Endothelial cell (in vitro differentiated cells): ENCODE data around the gene PLCG2. TPM values are rescaled to one million over a fixed set of nuclear protein-coding genes. Genes with fewer than 3 reads are reported as not detected.

Experiments
- DNase-seq: peaks from one replicate; pipeline ENCODE4 v3.0.0; 2021; ENCODE audit warnings: low spot score
- H3K27ac Mint-ChIP-seq: one replicate; pipeline ENCODE4 v1.8.0; 2021; ENCODE audit warnings: mixed read lengths, inconsistent platforms; ENCODE audit not compliant: unreplicated experiment
- H3K27me3 Mint-ChIP-seq: one replicate; pipeline ENCODE4 v1.8.0; 2021; ENCODE audit warnings: mild to moderate bottlenecking, moderate library complexity, mixed read lengths, inconsistent platforms; ENCODE audit not compliant: unreplicated experiment
- H3K36me3 Mint-ChIP-seq: one replicate; pipeline ENCODE4 v1.8.0; 2021; ENCODE audit warnings: mild to moderate bottlenecking, low read depth, mixed read lengths, inconsistent platforms; ENCODE audit not compliant: unreplicated experiment
- H3K4me1 Mint-ChIP-seq: one replicate; pipeline ENCODE4 v1.8.0; 2021; ENCODE audit warnings: mild to moderate bottlenecking, mixed read lengths, inconsistent platforms; ENCODE audit not compliant: unreplicated experiment
- H3K4me3 Mint-ChIP-seq: one replicate; pipeline ENCODE4 v1.8.0; 2021; ENCODE audit warnings: mild to moderate bottlenecking, mixed read lengths, inconsistent platforms; ENCODE audit not compliant: unreplicated experiment
- H3K9me3 Mint-ChIP-seq: one replicate; pipeline ENCODE4 v1.8.0; 2021; ENCODE audit warnings: mixed read lengths, inconsistent platforms; ENCODE audit not compliant: unreplicated experiment
- total RNA-seq: library from RNA; stranded (reverse); fragmentation: NEBNext Ultra II Directional; extraction: Animal tissue kit (Norgen Biotek cat#: 25700); gene quantifications from one replicate; pipeline ENCODE4 v1.2.1, GENCODE V29; 2021; ENCODE audit not compliant: unreplicated experiment
- TF ChIP-seq, protein P1 (sequence below): fragments of 200-600 bp; sonication (generic); IDR thresholded peaks from one replicate; pipeline ENCODE4 v1.5.0; 2021; ENCODE audit warnings: antibody characterized with exemption; ENCODE audit not compliant: unreplicated experiment

The PLCG2 gene
- total RNA-seq, 1 donor from 2014 or later = 103 TPM

DNA sequence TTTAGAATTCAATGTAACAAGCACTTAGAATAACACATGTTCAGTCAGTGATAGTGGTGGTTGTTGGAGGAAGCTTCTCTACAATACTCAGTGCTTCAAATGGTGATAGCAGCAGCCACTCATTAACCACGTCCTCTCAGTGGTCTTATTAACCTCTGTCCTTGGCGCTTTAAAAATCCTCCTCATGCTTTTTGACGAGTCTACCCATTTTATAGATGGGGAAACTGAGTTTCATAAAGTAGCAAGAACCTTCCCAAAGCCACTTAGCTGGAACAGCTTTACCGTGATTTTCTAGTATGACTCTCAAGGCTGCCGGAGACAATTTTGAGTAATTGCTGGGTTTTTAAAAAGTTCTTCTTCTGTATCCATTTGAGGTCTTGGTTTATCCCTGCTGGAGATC, 47.4 kb downstream of the PLCG2 start:
- H3K4me1 Mint-ChIP-seq = peaks cover 21% of the 10 kb centered on the region

DNA sequence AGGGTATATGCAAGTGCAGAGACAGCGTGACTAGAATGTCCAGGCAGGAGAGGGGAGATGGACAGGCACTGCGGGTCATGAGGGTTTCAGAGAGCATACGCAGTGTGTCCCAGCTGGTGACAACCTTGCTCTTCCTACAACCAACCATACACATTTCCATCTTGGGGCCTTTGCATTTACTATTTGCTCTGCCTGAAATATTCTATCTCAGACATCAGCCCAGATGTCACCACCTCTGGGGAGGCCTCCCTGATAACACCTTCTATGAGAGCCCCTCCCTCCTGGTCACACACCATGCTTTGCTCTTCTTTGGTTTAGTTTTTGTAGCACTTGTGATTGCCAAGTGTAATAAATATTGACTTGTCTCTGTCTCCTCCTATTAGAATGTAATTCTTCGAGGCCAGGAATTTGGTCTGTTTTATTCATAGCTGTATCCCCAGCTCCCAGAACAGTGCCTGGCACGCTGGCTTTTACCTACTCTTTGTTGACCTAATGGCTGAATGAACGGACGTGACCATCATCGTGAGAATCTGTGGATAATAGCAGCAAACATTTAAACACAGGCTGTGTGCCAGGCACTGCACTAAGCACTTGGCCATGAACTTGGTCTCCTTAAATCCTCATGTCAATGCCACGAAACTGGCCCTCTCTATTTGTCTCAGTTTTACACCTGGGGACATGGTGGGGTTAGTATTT, 51.9 kb downstream of the PLCG2 start:
- Mint-ChIP-seq H3K27ac (no peak overlapping the region), H3K36me3 (peaks cover 5% of the 10 kb centered on the region), H3K27me3 (peaks cover 2% of the 10 kb centered on the region), H3K4me3 (no peak overlapping the region), H3K4me1 (peaks cover 9% of the 10 kb centered on the region), H3K9me3 (no peaks in the 10 kb centered on the region)
- TF ChIP-seq, protein P1, sequence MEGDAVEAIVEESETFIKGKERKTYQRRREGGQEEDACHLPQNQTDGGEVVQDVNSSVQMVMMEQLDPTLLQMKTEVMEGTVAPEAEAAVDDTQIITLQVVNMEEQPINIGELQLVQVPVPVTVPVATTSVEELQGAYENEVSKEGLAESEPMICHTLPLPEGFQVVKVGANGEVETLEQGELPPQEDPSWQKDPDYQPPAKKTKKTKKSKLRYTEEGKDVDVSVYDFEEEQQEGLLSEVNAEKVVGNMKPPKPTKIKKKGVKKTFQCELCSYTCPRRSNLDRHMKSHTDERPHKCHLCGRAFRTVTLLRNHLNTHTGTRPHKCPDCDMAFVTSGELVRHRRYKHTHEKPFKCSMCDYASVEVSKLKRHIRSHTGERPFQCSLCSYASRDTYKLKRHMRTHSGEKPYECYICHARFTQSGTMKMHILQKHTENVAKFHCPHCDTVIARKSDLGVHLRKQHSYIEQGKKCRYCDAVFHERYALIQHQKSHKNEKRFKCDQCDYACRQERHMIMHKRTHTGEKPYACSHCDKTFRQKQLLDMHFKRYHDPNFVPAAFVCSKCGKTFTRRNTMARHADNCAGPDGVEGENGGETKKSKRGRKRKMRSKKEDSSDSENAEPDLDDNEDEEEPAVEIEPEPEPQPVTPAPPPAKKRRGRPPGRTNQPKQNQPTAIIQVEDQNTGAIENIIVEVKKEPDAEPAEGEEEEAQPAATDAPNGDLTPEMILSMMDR = no peak
- no peak for DNase-seq

More for the DNA sequence above, 47.4 kb downstream of the PLCG2 start:
- H3K27ac Mint-ChIP-seq = no peak overlapping the region
- TF ChIP-seq, protein P1 = no peak
- peaks cover 14% of the 10 kb centered on the region for H3K36me3 Mint-ChIP-seq
- DNase-seq = no peak
- H3K4me3 Mint-ChIP-seq = no peak overlapping the region
- H3K9me3 Mint-ChIP-seq = no peaks in the 10 kb centered on the region
- H3K27me3 Mint-ChIP-seq = peaks cover 1% of the 10 kb centered on the region

DNA sequence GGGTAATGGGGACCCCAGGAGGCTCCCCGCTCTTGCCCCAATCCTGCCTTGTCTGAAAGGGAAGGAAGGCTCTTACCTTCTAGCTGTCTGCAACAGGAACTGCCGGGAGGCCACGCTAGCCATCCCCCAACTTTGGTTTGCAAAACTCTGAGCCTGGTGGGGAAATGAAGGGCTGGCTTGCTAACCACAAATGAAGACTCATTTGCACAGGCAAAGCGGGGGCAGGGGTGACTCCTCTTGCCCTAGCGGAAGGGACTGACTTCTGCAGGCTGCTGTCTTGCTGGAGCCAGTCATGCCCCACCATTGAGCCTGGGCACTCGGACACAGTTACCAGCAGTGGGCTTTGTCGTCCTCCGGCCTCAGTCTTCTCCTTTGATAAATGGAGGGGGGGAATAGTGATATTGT, 52.6 kb downstream of the PLCG2 start:
- Mint-ChIP-seq H3K4me1 (peaks cover 9% of the 10 kb centered on the region), H3K4me3 (no peak overlapping the region), H3K36me3 (peaks cover 4% of the 10 kb centered on the region), H3K27ac (no peak overlapping the region), H3K9me3 (no peaks in the 10 kb centered on the region), H3K27me3 (peaks cover 2% of the 10 kb centered on the region)
- peak; percentile 13 for DNase-seq
- TF ChIP-seq, protein P1 = no peak

DNA sequence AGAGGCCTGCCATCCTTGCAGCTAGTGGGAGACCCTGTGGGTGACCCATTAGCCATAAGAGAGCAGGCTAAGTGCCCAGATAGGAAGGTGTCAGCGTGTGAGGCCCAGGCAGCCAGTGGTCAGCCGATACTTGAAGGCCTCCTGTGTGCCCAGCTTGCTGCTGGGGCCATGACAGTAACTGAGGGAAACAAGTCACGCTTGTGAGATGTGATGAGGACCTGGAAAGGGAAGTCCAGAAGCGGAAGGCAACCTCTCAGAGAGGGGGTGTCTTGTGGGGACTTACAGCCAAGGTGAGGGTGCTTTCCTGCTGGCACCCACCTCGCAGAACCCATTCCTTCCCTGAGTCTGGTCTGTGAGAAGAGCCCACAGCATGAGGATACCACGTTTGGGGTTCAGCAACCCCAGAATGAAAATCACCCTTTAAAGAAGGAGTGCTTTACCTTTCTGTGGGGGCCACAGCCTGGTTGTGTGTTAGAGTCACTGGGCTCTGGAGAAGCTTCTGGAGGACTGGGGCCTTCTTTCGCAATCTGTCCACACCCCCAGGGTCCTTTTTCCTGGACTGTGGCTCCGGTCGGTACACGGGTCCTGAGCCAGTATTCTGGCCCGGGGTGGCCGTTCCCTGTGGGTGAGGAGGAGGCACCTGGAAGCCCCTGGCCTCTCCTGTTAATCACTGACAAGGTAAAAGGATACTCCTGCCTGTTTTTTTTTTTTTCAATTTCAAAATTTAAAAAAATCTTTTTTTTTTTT, 53.9 kb downstream of the PLCG2 start:
- Mint-ChIP-seq H3K9me3 (no peaks in the 10 kb centered on the region), H3K4me1 (peaks cover 9% of the 10 kb centered on the region), H3K4me3 (no peak overlapping the region), H3K36me3 (peaks cover 7% of the 10 kb centered on the region), H3K27ac (no peak overlapping the region), H3K27me3 (peaks cover 2% of the 10 kb centered on the region)
- TF ChIP-seq, protein P1 = no peak
- no peak for DNase-seq

DNA sequence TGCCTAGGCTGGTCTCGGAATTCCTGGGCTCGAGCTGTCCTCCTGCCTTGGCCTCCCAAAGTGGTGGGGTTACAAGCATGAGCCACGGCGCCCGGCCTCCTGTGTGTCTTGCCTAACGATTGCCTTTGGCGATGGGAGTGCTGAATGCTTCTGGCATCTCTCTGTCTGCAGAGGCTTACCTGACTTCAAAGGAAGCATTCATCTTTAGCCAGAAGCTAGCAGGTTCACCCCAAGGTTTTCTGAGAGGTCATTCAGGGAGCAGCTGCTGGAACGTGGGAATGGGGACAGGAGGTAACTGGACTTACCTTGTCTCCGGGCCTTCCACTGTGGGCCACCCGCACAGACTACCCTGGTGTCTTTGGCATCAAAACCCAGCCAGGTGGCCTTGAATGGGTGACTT, 54.7 kb downstream of the PLCG2 start:
- no peak for DNase-seq
- Mint-ChIP-seq H3K36me3 (peaks cover 7% of the 10 kb centered on the region), H3K4me3 (no peak overlapping the region), H3K27me3 (peaks cover 2% of the 10 kb centered on the region), H3K4me1 (peaks cover 6% of the 10 kb centered on the region), H3K9me3 (no peaks in the 10 kb centered on the region), H3K27ac (no peak overlapping the region)
- TF ChIP-seq, protein P1 = no peak
